Muscle layer of colon (tissue), 2 donors: Measurements from ENCODE around the gene WNT7B.

Experiments
- H3K27ac ChIP-seq: one replicate; pipeline ENCODE4 v1.7.0; 2013; ENCODE audit warnings: low read depth, mild to moderate bottlenecking, low read length, moderate library complexity
- H3K27me3 ChIP-seq, 2 donors: one replicate each; pipeline ENCODE4 v1.7.0; 2013; ENCODE audit warnings: low read length in 2 of 2, mild to moderate bottlenecking in 2 of 2; ENCODE audit not compliant: insufficient read depth in 2 of 2, control insufficient read depth in 1 of 2
- H3K36me3 ChIP-seq: one replicate; pipeline ENCODE4 v1.7.0; 2013; ENCODE audit warnings: mild to moderate bottlenecking, low read length; ENCODE audit not compliant: insufficient read depth
- H3K4me1 ChIP-seq: one replicate; pipeline ENCODE4 v1.7.0; 2013; ENCODE audit warnings: mild to moderate bottlenecking, low read length; ENCODE audit not compliant: insufficient read depth
- H3K4me3 ChIP-seq, 2 donors: one replicate each; pipeline ENCODE4 v1.7.0; 2013; ENCODE audit warnings: low read length in 2 of 2, low read depth in 1 of 2, mild to moderate bottlenecking in 1 of 2, moderate library complexity in 1 of 2
- H3K9ac ChIP-seq: one replicate; pipeline ENCODE4 v1.7.0; 2013; ENCODE audit warnings: low read length
- H3K9me3 ChIP-seq: one replicate; pipeline ENCODE4 v1.7.0; 2013; ENCODE audit warnings: mild to moderate bottlenecking, low read length
- donor health status: abdominal sarcoma.
- donor health status: Adenocarcinoma of cecum.

Gene WNT7B

GRCh38 chr22:45893516-45893915 lies 83.4 kb downstream of the WNT7B start:
- Histone ChIP-seq H3K4me3 (no peak overlapping the region), H3K4me1 (no peaks in the 10 kb centered on the region), H3K36me3 (no peaks in the 10 kb centered on the region), H3K9me3 (no peaks in the 10 kb centered on the region), H3K27me3 (peaks cover 7 to 52% of the 10 kb centered on the region in 2 donors), H3K9ac (no peak overlapping the region), H3K27ac (no peak overlapping the region)

- no peak overlapping the region for H3K27ac ChIP-seq
- no peak overlapping the region for H3K9ac ChIP-seq
- H3K9me3 ChIP-seq = no peaks in the 10 kb centered on the region
- no peak overlapping the region for H3K4me3 ChIP-seq
- H3K36me3 ChIP-seq = no peaks in the 10 kb centered on the region
- H3K4me1 ChIP-seq = no peaks in the 10 kb centered on the region
- H3K27me3 ChIP-seq = peaks cover 7 to 51% of the 10 kb centered on the region in 2 donors
Measured at GRCh38 chr22:45892681-45893461, 84.1 kb downstream of the WNT7B start.

GRCh38 chr22:45891996-45892621 lies 84.9 kb downstream of the WNT7B start:
- Histone ChIP-seq H3K4me3 (no peak overlapping the region), H3K9ac (no peak overlapping the region), H3K27me3 (peaks cover 7 to 45% of the 10 kb centered on the region in 2 donors), H3K9me3 (no peaks in the 10 kb centered on the region), H3K4me1 (no peaks in the 10 kb centered on the region), H3K27ac (no peak overlapping the region), H3K36me3 (no peaks in the 10 kb centered on the region)

- Histone ChIP-seq H3K27me3 (peaks cover 7 to 45% of the 10 kb centered on the region in 2 donors), H3K36me3 (no peaks in the 10 kb centered on the region), H3K4me1 (no peaks in the 10 kb centered on the region), H3K9ac (no peak overlapping the region), H3K9me3 (no peaks in the 10 kb centered on the region), H3K27ac (no peak overlapping the region), H3K4me3 (no peak overlapping the region)
Measured at GRCh38 chr22:45891471-45891995, 85.4 kb downstream of the WNT7B start.

GRCh38 chr22:45891021-45891421 lies 85.9 kb downstream of the WNT7B start:
- Histone ChIP-seq H3K4me3 (no peak overlapping the region), H3K27ac (no peak overlapping the region), H3K9ac (no peak overlapping the region), H3K27me3 (peaks cover 7 to 45% of the 10 kb centered on the region in 2 donors), H3K4me1 (no peaks in the 10 kb centered on the region), H3K9me3 (no peaks in the 10 kb centered on the region), H3K36me3 (no peaks in the 10 kb centered on the region)

GRCh38 chr22:45890351-45890635 lies 86.7 kb downstream of the WNT7B start:
- H3K4me1 ChIP-seq = no peaks in the 10 kb centered on the region
- no peak overlapping the region for H3K27ac ChIP-seq
- no peak overlapping the region for H3K9ac ChIP-seq
- no peak overlapping the region for H3K4me3 ChIP-seq
- H3K36me3 ChIP-seq = no peaks in the 10 kb centered on the region
- H3K9me3 ChIP-seq = no peaks in the 10 kb centered on the region
- peaks cover 7 to 44% of the 10 kb centered on the region in 2 donors for H3K27me3 ChIP-seq

- Histone ChIP-seq H3K9ac (no peak overlapping the region), H3K36me3 (no peaks in the 10 kb centered on the region), H3K4me3 (no peak overlapping the region), H3K27me3 (peaks cover 7 to 46% of the 10 kb centered on the region in 2 donors), H3K9me3 (no peaks in the 10 kb centered on the region), H3K27ac (no peak overlapping the region), H3K4me1 (no peaks in the 10 kb centered on the region)
Measured at GRCh38 chr22:45889539-45890350, 87.2 kb downstream of the WNT7B start.

GRCh38 chr22:45889093-45889538 lies 87.8 kb downstream of the WNT7B start:
- peaks cover 7 to 52% of the 10 kb centered on the region in 2 donors for H3K27me3 ChIP-seq
- no peak overlapping the region for H3K9ac ChIP-seq
- no peaks in the 10 kb centered on the region for H3K9me3 ChIP-seq
- H3K4me1 ChIP-seq = no peaks in the 10 kb centered on the region
- H3K4me3 ChIP-seq = no peak overlapping the region
- H3K36me3 ChIP-seq = no peaks in the 10 kb centered on the region
- no peak overlapping the region for H3K27ac ChIP-seq

- Histone ChIP-seq H3K9me3 (no peaks in the 10 kb centered on the region), H3K27ac (no peak overlapping the region), H3K4me3 (no peak overlapping the region), H3K36me3 (no peaks in the 10 kb centered on the region), H3K27me3 (peaks cover 7 to 53% of the 10 kb centered on the region in 2 donors), H3K4me1 (no peaks in the 10 kb centered on the region), H3K9ac (no peak overlapping the region)
Measured at GRCh38 chr22:45888221-45889092, 88.5 kb downstream of the WNT7B start.

GRCh38 chr22:45887202-45888131 lies 89.5 kb downstream of the WNT7B start:
- Histone ChIP-seq H3K4me1 (no peaks in the 10 kb centered on the region), H3K4me3 (no peak overlapping the region), H3K9ac (no peak overlapping the region), H3K27ac (no peak overlapping the region), H3K36me3 (no peaks in the 10 kb centered on the region), H3K27me3 (peaks cover 0 to 48% of the 10 kb centered on the region in 2 donors), H3K9me3 (no peaks in the 10 kb centered on the region)
